GM21825 (cell line): ENCODE measurements around the gene UGT1A7.

Experiments used
- ATAC-seq: cut with Tn5 transposase; IDR thresholded peaks from one replicate; pipeline ENCODE4 v1.9.1; 2021; ENCODE audit warnings: mild to moderate bottlenecking, moderate library complexity; ENCODE audit not compliant: unreplicated experiment

UGT1A7 gene

DNA sequence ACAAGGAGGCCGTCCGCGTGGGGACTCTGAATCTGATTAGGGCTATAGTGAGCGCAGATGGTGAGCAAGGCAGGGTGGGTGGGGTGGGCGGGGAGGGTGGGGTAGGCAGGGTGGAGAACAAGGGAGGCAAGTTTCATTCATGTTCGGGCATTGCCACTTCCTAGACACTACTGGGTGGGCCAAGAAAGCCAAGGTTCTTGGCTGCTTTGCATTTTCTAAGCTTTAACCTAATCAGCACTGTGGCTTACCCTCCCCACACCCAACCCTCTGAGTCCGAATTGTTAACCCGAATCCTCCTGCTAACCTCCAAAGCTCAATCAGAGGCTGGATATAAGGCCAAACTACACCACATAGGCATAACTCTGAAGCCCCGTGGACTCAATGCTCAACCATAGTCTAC lies 114.6 kb downstream of the UGT1A7 start:
- no peak for ATAC-seq

DNA sequence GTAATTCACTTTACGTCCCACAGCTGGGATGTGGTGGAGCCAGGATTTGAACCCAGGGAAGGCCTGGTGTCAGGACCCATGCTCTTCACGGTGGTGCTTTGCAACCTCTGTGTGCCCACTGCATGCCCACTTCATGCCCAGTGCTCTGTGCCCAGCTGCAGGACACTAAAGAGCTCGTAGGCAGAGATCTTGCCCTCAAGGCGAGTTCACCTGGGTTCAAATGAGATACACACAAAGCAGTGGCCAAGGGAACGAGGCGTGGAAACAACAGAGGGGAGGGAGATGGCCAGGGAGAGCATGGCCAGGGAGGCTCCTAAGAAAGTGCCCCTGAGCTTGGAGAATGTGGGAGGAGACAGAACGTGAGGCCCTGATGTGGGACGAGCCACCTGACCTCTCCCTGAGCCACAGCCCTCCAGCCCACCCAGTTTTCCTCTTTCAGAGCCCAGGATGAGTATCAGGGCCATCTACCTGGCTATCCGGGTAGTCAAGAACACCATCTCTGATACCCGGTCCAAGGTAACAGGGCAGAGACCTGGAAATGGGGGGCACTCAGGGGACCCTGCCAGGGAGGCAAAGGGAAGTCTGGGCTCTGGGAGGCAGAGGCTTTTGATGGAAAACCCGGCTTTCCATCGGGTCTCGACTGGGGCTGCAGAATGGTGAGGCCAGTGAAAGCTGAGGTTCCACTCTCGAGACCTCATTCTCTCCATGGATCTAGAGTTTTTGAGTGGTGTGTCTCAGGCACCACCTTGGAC lies 116.8 kb downstream of the UGT1A7 start:
- ATAC-seq, result no peak

DNA sequence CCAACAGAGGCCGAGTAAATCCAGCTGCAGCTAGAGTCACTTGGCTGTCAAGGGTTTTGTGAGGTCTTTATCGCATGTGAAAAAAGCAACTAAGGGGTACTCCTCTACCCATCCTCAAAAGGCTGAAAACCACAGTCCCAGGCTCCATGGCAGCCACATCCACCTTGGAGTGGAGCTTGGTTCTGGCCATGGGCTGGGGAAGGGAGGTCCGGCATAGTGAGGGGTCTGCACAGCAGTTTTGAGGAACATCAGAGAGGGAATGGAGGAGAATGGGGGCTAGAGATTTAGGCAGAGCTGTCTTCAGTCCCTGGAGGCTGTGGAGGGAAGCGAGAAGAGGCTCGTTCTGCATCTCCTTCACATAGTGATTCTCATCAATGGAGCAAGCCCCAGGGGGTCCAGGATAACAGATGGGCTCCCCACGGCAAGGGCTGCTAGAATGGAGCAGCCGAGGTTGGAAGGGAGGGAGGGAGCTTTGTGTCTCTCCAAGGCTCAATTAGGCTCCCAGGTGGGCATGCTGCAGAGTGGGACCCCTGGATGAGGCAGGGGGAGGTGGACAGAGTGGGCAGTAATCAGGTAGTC lies 117.5 kb downstream of the UGT1A7 start:
- ATAC-seq, result no peak

DNA sequence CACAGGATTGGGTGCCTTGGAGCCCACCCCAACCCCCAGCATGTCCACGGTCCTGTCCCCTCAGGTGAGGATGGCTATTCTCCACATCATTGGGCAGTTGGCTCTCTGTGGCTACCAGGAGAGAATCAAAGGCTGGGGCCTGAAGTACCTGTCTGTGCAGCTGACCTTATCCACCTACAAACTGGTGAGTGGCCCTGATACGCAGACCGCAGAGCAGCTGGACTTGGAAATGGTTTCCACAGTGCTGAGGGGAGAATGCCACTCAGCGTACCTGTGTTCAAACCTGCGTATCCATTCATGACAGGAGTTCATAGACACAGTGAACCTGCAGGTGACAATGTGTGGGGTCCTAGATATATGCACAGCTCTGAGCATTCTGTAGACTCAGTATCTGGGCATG lies 118.0 kb downstream of the UGT1A7 start:
- no peak for ATAC-seq

DNA sequence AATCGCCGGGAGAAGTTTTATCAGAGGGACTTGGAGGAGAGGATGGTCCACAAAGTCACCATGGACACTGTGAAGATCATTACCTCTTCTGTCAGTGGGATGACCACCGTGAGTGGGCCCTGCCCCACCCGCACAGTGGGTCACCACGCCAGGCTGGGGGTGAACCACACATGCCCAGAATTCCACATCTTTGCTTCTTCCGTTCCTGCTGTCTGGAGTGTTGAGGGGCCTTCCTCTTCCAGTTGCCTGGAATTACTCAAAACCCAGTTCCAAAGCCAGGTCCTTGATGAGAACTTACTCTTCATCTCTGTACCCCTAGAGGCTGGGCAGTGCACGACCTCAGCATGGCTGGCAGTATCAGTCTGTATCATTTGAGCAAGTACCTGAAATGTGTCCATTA lies 118.5 kb downstream of the UGT1A7 start:
- ATAC-seq, result no peak

DNA sequence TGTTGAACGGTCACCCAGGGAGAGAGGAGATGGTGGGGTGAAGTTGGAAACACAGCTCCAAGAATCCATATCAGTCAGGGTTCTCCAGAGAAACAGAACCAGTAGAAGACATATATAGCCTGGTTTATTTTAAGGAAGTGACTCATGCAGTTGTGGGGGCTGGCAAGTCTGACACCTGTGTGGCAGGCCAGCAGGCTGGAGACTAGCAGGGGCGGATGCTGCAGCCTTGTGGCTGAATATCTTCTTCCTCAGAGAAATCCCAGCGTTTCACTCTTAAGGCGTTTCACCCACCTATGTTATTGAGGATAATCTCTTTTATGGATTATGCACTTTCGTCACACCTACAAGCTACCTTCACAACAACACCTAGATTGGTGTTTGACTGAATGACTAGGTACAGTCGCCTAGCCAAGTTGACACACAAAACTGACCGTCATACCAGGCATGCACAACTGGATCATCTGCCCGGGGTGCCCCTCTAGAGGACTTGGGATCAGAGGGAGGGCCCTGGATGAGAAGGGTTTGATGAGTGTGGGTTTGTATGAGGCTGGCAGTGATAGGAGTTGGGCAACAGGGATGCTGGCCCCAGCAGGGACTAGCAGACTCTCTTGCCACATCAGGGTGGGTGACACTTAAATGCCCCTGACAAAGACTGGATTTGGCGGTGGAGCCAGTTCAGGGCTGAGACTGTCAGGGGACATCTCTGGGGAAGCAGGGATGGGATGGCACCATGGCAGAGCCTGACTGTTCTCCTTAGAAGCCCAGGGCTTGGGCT lies 119.8 kb downstream of the UGT1A7 start:
- no peak for ATAC-seq

DNA sequence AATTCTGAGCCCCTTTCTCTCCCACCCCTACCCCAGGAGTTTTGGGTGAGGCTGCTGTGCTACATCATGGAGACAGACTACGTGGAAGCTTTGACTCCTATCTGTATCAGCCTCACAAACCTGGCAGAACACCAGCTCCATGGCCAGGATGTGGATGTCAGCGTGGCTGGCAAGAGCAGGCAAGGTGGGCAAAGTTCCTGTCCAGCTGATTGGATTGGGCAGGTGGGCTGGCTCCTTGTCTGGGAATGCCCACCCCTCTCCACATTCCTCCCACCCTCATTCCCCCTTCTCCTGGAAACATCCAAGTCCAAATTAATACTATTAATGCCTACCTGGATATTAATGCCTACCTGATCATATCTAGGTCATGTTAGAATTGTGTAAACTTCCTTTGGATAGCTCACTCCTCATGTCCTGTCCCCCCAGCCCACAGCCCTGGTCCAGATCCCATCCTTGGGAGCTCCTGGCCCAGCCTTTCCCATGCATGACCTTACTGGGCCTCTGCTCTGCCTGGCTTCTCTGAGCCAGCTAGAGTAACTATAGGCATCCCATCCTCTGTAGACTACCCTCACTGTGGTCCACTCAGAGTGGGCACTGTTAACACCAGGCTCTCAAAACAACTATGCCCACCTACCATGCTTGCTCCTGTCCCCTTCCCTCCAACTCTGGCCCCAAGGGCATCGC lies 120.6 kb downstream of the UGT1A7 start:
- ATAC-seq, result no peak

DNA sequence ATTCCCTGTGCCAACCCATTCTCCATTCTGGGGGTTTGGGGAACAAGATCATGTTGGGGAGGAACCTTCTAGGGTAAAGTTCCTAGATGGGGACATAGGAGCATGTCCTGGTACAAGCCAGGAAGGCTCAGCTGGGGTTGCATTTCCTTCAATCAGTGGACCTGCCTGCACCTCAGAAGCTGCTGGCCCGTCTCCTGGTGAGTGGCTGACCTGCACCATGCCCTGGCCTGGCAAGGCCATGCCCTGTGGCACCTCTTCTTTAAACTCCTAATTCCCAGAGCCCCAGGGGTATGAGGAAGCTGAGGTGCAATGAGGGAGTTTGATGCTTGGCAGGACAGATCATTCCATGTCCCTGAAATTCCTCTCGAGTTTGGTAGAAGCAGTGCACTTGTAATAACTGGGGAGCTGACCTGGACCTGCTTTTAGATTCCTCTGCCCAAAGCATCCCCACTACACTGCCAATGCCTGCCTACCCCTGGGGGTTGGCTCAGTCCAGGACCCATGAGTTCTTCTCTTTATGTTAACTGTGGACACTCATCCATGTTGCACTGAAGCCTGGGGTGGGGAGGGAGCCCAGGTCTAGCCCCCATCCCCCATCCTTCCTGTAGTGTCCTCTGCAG lies 121.7 kb downstream of the UGT1A7 start:
- no peak for ATAC-seq

DNA sequence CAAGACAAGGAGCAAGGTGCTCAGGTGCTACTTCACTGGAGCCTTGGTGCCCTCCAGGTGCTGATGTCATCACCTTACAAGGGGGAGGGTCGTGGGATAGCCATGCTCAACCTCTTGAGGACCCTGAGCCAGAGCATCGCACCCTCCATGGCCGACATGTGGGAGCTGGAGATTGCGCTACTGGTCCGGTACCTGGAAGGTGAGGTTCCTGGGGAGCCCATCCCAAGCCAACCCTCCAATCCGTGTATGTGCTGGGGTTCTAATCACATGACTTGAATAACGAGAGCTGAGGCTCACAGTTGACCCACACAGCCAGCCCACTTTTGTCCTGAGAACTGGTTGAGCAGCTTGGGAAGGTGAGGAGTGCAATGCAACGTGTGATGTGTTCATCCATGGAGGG lies 122.3 kb downstream of the UGT1A7 start:
- ATAC-seq, result no peak

DNA sequence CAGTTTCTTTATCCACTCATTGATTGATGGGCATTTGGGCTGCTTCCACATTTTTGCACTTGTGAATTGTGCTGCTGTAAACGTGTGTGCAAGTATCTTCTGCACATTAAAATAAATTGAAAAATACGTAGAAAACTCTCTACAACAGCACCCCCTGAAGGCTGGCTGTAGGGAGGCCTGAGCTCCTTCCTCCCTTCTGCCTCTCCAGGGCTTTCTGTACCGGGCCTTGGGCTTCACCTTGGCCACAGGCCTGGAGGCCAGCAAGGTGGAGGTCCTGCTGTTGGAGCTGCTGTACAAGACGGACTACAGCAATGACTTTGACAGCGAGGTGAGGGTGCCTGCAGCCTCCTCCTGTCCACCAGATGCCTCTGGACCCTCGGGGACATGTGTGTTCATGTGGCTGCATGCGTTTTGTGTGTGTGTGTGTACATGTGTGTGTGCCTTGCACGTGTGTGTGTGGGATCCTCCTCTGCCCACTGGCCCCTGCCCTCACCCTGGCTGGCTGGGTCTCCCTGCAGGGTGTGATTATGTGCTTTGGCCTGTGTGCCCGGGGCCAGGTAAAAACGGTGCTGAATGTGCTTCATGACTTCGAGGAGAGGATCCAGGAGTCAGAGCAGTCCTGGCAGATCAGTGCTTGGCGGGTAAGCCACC lies 125.6 kb downstream of the UGT1A7 start:
- ATAC-seq, result no peak

DNA sequence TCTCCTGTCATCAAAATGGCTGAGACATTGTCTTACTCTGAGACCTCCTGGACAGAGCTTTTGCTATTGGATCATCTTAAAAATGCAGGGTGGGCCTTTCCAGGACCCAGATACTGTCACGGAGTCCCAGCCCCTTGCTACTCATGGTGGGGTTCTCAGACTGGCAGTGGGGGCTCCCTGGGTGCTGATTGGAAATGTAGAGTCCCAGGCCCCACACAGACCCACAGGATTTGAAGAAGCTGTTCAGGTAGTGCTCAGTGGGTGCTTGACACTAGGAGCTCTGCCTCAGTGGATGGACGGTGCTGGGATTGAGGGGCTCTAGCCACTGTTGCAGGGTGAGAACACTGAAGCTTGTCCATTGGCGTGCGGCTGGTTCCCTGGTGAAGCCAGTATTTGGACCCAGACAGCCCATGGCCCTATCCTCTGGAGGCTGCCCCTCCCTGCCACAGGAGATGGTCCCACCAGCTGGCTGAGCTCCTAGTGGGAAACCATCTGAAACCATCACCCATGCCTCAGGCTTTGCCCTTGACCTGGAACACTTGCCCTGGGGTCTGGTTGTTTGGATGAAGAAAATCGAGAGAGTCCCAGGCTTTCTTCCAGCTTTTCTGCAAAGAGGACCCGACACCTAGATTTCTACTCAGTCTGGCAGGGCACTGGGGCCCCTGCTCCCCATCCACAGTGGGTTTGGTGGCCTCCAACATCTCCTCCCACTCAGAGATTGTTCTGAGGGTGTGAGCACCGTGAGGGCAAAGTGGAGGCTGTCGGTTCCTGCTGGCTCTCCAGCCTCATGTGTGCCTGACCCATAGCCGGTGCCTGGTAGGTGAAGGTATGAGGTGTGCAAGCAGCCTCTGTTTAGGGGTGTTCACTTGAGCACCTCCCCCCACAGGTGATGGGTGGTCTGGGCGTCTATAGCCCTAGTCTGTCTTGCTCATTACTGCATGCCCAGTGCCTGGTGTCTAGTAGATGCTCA lies 126.5 kb downstream of the UGT1A7 start:
- ATAC-seq, result no peak

DNA sequence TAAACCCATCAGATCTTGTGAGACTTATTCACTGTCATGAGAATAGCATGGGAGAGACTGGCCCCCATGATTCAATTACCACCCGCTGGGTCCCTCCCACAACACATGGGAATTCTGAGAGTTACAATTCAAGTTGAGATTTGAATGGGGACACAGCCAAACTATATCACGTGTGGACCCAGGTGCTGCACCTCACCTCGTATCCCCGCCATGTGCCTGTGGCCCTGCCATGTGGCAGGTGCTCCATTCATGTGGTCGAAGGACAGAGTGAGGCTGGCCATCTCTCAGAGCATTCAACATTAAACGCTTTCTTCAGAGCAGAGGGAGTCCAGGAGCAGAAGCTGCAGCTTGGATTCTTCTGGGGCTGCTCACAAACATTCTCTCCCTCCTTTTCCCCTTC lies 128.7 kb downstream of the UGT1A7 start:
- no peak for ATAC-seq

DNA sequence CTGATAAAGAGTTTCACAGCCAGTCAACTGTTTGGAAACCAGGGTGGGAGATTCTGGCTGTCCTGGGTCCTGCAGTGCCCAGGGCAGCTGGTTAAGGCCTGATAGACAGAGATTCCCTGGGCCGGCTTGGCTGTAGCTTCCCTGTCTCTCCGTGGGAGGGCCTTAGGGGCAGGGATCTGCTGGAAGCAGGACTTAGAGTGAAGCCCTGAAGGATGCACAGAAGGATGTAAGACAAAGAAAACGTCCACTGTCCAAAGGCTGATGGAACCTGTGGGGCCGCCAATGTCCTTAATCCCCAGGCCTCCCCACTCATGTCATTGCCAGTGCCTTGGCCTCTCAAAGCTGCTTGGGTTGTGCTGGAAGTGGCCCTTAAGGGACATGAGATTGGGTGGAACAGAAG lies 129.4 kb downstream of the UGT1A7 start:
- no peak for ATAC-seq

DNA sequence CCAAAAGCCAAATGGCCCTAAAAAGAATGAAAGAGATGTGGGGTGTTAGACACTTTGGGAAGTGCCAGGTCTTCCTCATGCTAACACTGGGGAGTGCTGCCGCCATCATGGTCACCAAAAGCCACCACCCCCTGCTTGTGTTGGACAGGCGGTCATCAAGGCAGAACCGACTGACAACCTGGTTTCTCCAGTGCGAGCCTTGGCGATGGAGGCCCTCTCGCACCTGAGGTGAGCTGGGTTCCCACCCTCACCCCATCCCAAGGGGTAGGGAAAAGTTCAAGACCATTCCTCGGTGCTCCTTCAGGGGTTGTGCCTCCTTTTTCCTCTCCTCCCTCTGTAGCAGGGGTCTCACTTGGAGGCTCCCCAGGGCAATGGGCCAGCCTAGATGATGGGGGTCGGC lies 130.0 kb downstream of the UGT1A7 start:
- ATAC-seq, result no peak

DNA sequence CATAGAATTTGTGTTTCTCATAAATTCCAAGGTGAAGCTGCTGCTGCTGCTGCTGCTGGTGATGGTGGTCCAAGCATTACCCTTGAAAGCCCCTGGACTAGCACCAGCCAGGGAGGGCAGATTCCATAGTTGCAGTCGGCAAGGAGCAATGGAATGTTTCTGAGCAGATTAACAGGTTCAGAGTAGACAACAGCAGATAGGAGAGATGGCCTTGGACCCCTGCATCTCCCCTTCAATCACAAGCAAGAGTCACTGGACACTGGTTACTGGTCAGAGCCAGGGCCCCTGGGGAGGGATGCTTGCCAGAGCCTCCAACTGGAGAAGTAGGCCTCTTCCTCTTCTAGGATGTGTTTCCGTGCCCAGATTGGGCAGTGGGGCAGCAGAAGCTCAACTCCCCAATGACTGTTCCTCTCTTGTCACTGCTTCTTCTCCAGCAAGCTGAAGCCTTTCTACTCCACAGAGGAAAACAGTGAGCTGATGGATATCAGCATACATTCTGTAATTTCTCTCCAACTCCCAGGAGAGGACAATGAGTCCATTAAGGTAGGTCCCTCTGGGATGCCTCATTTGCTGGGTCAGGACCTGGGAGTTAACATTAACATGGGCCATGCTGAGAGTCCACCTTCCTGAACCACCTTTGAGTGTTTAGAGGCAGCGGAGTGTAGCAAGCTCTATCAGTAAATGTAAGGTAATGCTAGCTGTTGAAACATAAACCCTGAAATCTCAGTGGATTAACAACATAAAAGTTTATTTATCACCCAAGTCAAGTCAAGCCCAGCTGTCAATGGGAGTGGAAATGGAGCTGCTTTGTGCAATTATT lies 131.7 kb downstream of the UGT1A7 start:
- no peak for ATAC-seq

DNA sequence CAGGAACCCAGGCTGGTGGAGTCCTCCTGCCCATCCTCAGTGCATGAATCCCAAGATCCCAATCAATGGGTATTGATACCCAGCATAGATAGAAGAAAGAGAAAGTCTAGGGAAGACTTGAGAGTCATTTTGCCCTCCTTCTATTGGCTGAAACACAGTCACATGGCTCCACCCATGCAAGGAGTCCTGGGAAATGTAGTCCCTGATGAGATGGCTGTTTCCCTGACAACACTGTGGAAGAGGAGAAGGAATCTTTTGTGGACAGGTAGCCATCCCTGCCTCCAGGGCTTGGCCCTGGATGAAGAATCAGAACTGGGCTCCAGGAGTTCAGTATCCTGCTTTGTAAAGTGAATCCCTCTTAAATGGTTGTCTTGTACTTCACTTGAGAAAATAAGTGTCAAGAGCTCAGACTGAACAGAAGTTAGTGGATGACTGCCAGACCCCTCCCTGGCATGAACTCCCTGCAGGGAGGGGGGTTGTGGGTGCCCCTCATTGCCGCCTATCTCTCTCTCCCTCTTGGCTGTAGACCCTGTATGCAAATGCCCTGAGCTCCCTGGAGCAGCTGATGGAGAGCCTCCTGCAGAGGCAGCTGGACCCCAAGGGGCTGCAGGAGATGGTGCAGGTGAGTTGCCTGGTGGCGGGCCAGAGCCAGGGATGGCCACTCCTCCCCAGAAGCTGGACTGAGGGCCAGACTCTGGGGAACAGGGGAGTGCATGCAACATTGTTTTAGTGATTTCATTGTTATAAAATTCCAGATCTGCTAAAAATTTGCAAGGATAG lies 132.5 kb downstream of the UGT1A7 start:
- ATAC-seq, result no peak

DNA sequence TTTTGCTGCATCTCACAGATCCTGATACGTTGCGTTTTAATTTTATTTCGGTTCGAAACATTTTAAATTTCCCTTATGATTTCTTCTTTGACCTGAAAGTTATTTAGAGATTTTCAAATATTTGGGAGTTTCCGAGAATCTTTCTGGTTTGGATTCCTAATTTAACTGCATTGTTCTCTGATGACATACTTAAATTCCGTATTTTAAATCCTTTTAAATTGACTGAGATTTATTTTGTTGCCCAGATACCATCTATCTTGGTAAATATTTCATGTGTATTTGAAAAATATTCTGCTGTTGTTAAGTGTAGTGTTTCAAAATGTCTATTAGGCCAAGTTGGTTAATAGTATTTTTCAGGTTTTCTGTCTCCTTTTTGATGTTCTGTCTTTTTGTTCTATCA lies 134.2 kb downstream of the UGT1A7 start:
- no peak for ATAC-seq

DNA sequence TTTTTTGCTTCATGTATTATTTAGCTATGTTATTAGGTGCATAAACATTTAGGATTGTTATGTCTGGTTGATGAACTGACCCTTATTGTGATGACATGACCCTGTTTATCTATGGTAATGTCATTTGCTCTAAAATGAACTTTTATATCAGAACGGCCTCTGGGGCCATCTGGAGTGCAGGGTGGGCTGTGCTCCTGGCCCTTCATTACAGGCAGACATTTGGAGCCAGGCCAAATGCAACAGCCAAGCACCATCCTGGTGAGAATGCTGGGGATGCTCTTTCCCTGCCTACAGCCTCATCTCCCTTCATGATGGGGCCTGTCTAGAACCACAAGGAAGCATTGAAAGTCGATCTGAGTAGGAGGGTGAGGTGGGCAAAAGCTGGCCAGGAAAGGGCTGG lies 134.6 kb downstream of the UGT1A7 start:
- ATAC-seq, result no peak
